Loucy (cell line): Measurements from ENCODE around the gene YES1.

ENCODE experiments used
- H2AFZ ChIP-seq: fragments of 200-600 bp; sonication (generic); 2 replicates; pipeline ENCODE4 v1.6.0; 2016; ENCODE audit warnings: antibody characterized with exemption, mild to moderate bottlenecking, low read length, moderate library complexity
- H3F3A ChIP-seq: fragments of 200-600 bp; 2 replicates; pipeline ENCODE4 v1.6.0; 2016; ENCODE audit warnings: antibody characterized with exemption, low read depth, mild to moderate bottlenecking
- H3K27me3 ChIP-seq: fragments of 200-600 bp; sonication (generic); 2 replicates; pipeline ENCODE4 v1.6.1; 2014; ENCODE audit warnings: low read length, mild to moderate bottlenecking; ENCODE audit not compliant: insufficient read depth, poor library complexity, severe bottlenecking
- H3K36me3 ChIP-seq: fragments of 200-600 bp; sonication (generic); 2 replicates; pipeline ENCODE4 v1.6.1; 2016; ENCODE audit warnings: low read length; ENCODE audit not compliant: insufficient read depth
- H3K4me1 ChIP-seq: fragments of 200-600 bp; sonication (generic); 2 replicates; pipeline ENCODE4 v1.5.1; 2014; ENCODE audit warnings: low read length, mild to moderate bottlenecking; ENCODE audit not compliant: insufficient read depth, poor library complexity, severe bottlenecking
- H3K4me2 ChIP-seq: fragments of 200-600 bp; sonication (generic); 2 replicates; pipeline ENCODE4 v1.6.0; 2014; ENCODE audit warnings: antibody characterized with exemption, low read length, low read depth, mild to moderate bottlenecking; ENCODE audit not compliant: poor library complexity, severe bottlenecking
- H3K4me3 ChIP-seq: fragments of 200-600 bp; sonication (generic); 2 replicates; pipeline ENCODE4 v1.5.1; 2014; ENCODE audit warnings: low read length, mild to moderate bottlenecking, mixed read lengths; ENCODE audit not compliant: poor library complexity, severe bottlenecking
- H3K79me2 ChIP-seq: fragments of 200-600 bp; sonication (generic); 2 replicates; pipeline ENCODE4 v1.6.1; 2014; ENCODE audit warnings: low read length; ENCODE audit not compliant: insufficient read depth
- H3K9ac ChIP-seq: fragments of 200-600 bp; sonication (generic); 2 replicates; pipeline ENCODE4 v1.6.0; 2014; ENCODE audit warnings: mild to moderate bottlenecking, low read depth, low read length, moderate library complexity; ENCODE audit not compliant: poor library complexity, severe bottlenecking
- H3K9me2 ChIP-seq: fragments of 200-600 bp; sonication (generic); replicated peaks from 2 replicates; pipeline ENCODE4 v1.6.1; 2016; ENCODE audit warnings: low read depth, low read length, mixed read lengths
- H3K9me3 ChIP-seq: fragments of 200-600 bp; sonication (generic); 2 replicates; pipeline ENCODE4 v1.6.1; 2014; ENCODE audit warnings: mild to moderate bottlenecking, antibody characterized with exemption, low read length, low read depth; ENCODE audit not compliant: insufficient read depth
- H4K20me1 ChIP-seq: fragments of 200-600 bp; sonication (generic); 2 replicates; pipeline ENCODE4 v1.6.0; 2014; ENCODE audit warnings: antibody characterized with exemption, low read length, mild to moderate bottlenecking; ENCODE audit not compliant: insufficient read depth, poor library complexity, severe bottlenecking
- EZH2phosphoT487 ChIP-seq: fragments of 200-600 bp; IDR thresholded peaks from 2 replicates; pipeline ENCODE4 v1.6.1; 2018; ENCODE audit warnings: antibody characterized with exemption, mild to moderate bottlenecking, moderate library complexity, borderline replicate concordance
- TF ChIP-seq, protein P1 (sequence below): fragments of 200-600 bp; sonication (generic); conservative IDR thresholded peaks from 2 replicates; pipeline ENCODE4 v1.5.1; 2014; ENCODE audit warnings: mild to moderate bottlenecking, antibody characterized with exemption, low read length

The YES1 gene

DNA sequence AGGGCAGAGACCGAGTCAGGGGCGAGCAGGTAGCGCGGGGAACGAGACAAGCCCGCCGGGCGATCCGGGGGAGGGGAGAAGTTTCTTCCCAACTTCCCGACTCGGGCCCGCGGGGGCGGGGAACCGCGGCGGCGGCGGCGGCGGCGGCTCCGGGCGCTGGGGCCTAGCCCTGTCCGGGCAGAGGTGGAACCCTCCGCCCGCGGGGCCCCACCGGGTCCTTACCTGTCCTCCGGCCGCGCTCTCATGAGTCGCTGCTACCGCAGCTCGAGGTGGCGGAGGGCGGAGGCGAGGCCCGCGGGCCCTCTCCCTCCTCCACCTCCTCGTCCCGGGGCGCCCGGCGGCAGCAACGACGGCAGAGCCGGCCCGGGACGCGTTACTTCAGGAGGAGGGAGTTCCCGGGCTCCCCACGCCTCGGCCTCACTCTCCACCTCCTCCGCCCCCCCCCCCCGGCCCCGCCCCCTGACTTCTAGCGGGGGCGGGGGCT is at the start of gene YES1:
TSS of gene YES1 (minus strand) at position 351 of the 484 bp plus-strand sequence. CDS start 55,415 bp downstream, outside the sequence.
- peaks cover 49% of the 10 kb centered on the region for H3K4me1 ChIP-seq
- H3K9me3 ChIP-seq: no peaks in the 10 kb centered on the region
- peaks cover 35% of the 10 kb centered on the region for H4K20me1 ChIP-seq
- H3F3A ChIP-seq: peaks cover 8% of the 10 kb centered on the region
- peaks cover 37% of the 10 kb centered on the region for H3K79me2 ChIP-seq
- peak within 1 kb of the TSS; percentile 87 for H3K4me2 ChIP-seq
- H3K4me3 ChIP-seq: peak within 1 kb of the TSS; percentile 96
- no peak for TF ChIP-seq EZH2phosphoT487
- TF ChIP-seq, protein P1, sequence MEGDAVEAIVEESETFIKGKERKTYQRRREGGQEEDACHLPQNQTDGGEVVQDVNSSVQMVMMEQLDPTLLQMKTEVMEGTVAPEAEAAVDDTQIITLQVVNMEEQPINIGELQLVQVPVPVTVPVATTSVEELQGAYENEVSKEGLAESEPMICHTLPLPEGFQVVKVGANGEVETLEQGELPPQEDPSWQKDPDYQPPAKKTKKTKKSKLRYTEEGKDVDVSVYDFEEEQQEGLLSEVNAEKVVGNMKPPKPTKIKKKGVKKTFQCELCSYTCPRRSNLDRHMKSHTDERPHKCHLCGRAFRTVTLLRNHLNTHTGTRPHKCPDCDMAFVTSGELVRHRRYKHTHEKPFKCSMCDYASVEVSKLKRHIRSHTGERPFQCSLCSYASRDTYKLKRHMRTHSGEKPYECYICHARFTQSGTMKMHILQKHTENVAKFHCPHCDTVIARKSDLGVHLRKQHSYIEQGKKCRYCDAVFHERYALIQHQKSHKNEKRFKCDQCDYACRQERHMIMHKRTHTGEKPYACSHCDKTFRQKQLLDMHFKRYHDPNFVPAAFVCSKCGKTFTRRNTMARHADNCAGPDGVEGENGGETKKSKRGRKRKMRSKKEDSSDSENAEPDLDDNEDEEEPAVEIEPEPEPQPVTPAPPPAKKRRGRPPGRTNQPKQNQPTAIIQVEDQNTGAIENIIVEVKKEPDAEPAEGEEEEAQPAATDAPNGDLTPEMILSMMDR: no peak
- H3K9me2 ChIP-seq: no peaks in the 10 kb centered on the region
- H2AFZ ChIP-seq: peak within 1 kb of the TSS; percentile 71
- H3K36me3 ChIP-seq: no peaks in the 10 kb centered on the region
- no peaks in the 10 kb centered on the region for H3K27me3 ChIP-seq
- peak within 1 kb of the TSS; percentile 86 for H3K9ac ChIP-seq

DNA sequence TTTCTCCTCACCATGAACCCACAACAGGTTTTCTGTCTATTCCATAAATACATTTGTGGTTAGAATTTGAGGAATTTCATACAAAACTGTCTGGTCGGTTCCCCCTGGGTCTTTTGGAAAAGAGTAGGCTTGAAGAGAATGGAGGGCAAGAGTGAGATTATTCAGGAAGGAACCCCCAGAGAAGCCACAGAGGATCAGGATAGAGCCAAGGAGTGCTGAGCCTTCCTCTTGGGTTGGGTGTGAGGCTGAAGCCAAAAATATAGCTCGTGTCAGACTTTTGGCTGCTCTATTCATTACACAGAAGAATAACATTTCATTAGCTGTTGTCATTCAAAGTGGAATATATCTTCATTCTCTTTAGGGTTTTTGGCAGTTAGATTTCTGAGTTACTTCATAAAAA is 45.9 kb upstream of the YES1 start:
- H3K9me2 ChIP-seq: no peaks in the 10 kb centered on the region
- no peaks in the 10 kb centered on the region for H3K9me3 ChIP-seq
- no peak overlapping the region for H2AFZ ChIP-seq
- no peaks in the 10 kb centered on the region for H3K36me3 ChIP-seq
- TF ChIP-seq EZH2phosphoT487: no peak
- TF ChIP-seq, protein P1: no peak
- no peak overlapping the region for H3K4me2 ChIP-seq
- no peak overlapping the region for H3K9ac ChIP-seq
- no peaks in the 10 kb centered on the region for H4K20me1 ChIP-seq
- H3K4me1 ChIP-seq: no peaks in the 10 kb centered on the region
- H3K4me3 ChIP-seq: no peak overlapping the region
- H3K27me3 ChIP-seq: no peaks in the 10 kb centered on the region
- H3F3A ChIP-seq: no peaks in the 10 kb centered on the region
- no peaks in the 10 kb centered on the region for H3K79me2 ChIP-seq

DNA sequence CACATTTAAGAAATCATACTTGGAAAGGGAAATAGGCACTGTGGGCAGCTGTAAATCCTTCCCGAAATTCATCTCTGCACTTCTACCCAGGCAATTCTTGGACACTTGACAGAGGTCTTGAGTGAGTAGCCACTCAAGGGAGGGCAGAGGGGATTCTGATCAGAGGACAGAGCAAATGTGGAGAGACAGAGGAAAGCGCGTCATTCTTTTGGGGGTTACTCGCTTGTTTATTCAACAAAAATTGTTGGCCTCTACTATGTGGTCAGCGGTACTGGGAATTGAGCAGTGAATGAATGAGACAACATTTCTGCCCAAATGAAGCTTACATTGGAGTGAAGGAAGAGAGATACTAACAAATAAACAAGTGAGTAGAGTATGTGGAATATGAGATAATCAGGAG is 41.4 kb upstream of the YES1 start:
- TF ChIP-seq, protein P1: no peak
- no peak for TF ChIP-seq EZH2phosphoT487
- Histone ChIP-seq H3F3A (no peaks in the 10 kb centered on the region), H3K27me3 (no peaks in the 10 kb centered on the region), H3K9ac (no peak overlapping the region), H3K9me2 (no peaks in the 10 kb centered on the region), H4K20me1 (no peaks in the 10 kb centered on the region), H3K79me2 (no peaks in the 10 kb centered on the region), H2AFZ (no peak overlapping the region), H3K36me3 (no peaks in the 10 kb centered on the region), H3K4me1 (no peaks in the 10 kb centered on the region), H3K4me3 (no peak overlapping the region), H3K9me3 (no peaks in the 10 kb centered on the region), H3K4me2 (no peak overlapping the region)
